Left lung (tissue), 10 donors: ENCODE measurements around the gene DSTN. TPM values are rescaled to one million over a fixed set of nuclear protein-coding genes. Genes with fewer than 3 reads are reported as not detected.

ENCODE experiments used
- ATAC-seq: fragments of 200-7000 bp; cut with Tn5 transposase; one replicate; pipeline ENCODE4 v1.9.1; 2020; ENCODE audit warnings: moderate library complexity
- DNase-seq, 4 donors: peaks; one replicate each; pipeline ENCODE4 v3.0.0-alpha.2; 2013 to 2020
- H3K27ac ChIP-seq, 2 donors: fragments of 200-600 bp; sonication (generic) in 1 of 2; one replicate each; pipeline versions ENCODE4 v1.5.0 to v1.8.0; 2020 to 2021
- H3K27me3 ChIP-seq, 2 donors: fragments of 200-600 bp; sonication (generic) in 1 of 2; one replicate each; pipeline versions ENCODE4 v1.5.0 to v1.8.0; 2020 to 2021
- H3K36me3 ChIP-seq, 2 donors: fragments of 200-600 bp; sonication (generic) in 1 of 2; one replicate each; pipeline versions ENCODE4 v1.5.0 to v1.8.0; 2020 to 2021
- H3K4me1 ChIP-seq, 2 donors: fragments of 200-600 bp; one replicate each; pipeline ENCODE4 v1.8.0; 2021
- H3K4me3 ChIP-seq, 2 donors: fragments of 200-600 bp; sonication (generic) in 1 of 2; one replicate each; pipeline versions ENCODE4 v1.5.0 to v1.8.0; 2020 to 2021; ENCODE audit warnings: mild to moderate bottlenecking in 1 of 2
- H3K9me3 ChIP-seq, 2 donors: fragments of 200-600 bp; sonication (generic) in 1 of 2; one replicate each; pipeline versions ENCODE4 v1.5.0 to v1.8.0; 2020 to 2021
- intact Hi-C, 2 donors: fragments of 100-400 bp; cut with DNase I; formaldehyde crosslinking; loops; one replicate each; pipeline versions ENCODE4 v1.11.2 to v1.14.2; 2022
- polyA plus RNA-seq, 6 donors: library from polyadenylated mRNA; unstranded; fragments of 120-200 nt; gene quantifications; one replicate each; pipeline ENCODE4 v1.2.1, GENCODE V29; 2013; ENCODE audit not compliant: insufficient read length in 6 of 6
- total RNA-seq, 2 donors: library from RNA; stranded (reverse); fragmentation: NEBNext Ultra II Directional; extraction: Animal tissue kit (Norgen Biotek cat#: 25700); gene quantifications; one replicate each; pipeline ENCODE4 v1.2.1, GENCODE V29; 2021
- TF ChIP-seq, protein P1 (sequence below), 2 donors: fragments of 200-600 bp; sonication (generic) in 1 of 2; IDR thresholded peaks; one replicate each; pipeline versions ENCODE4 v1.5.0 to v1.8.0; 2021; ENCODE audit warnings: antibody characterized with exemption in 2 of 2
- donor health status: DM: no; HTN: yes; CAD: no.
- donor health status: DM: no; HTN: no; CAD: no.

The DSTN gene
- total and polyA plus RNA-seq, 8 donors, result 340 to 551 (median 366) TPM

DNA sequence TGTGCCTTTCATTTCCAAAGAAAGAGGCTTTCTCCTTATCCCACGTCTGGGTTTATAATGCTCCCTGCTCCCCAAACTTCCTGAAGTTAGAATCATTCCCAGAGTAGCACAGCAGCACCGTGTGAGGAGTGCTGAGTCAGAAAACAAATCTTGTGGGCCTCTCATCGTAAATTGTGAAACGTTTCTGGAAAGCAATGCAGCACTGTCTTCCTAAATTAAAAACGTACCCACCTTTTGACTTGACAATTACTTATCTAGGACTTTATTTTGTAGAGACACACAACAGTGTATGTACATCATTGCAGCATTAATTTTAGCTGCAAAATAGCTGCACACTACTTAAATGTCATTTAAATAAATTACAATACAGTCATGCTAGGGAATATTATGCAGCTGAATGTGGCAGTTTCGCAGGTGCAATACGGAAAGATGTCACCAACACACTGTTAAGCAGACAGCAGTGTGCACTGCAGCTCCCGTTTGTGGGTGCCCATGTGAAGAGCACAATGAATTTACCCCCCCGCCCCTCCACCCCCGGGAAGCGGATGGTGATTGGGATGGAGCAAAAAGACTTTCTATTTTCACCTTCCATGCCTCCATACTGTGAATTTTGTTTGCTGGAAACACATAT is 81.4 kb downstream of the DSTN start:
- Histone ChIP-seq H3K9me3 (no peaks in the 10 kb centered on the region), H3K4me1 (peaks cover 41 to 61% of the 10 kb centered on the region in 2 donors), H3K36me3 (peaks cover 0 to 33% of the 10 kb centered on the region in 2 donors), H3K27me3 (no peaks in the 10 kb centered on the region), H3K4me3 (no peak overlapping the region), H3K27ac (peak overlapping the region in 1 of 2 donors; percentile 53)
- TF ChIP-seq, protein P1, sequence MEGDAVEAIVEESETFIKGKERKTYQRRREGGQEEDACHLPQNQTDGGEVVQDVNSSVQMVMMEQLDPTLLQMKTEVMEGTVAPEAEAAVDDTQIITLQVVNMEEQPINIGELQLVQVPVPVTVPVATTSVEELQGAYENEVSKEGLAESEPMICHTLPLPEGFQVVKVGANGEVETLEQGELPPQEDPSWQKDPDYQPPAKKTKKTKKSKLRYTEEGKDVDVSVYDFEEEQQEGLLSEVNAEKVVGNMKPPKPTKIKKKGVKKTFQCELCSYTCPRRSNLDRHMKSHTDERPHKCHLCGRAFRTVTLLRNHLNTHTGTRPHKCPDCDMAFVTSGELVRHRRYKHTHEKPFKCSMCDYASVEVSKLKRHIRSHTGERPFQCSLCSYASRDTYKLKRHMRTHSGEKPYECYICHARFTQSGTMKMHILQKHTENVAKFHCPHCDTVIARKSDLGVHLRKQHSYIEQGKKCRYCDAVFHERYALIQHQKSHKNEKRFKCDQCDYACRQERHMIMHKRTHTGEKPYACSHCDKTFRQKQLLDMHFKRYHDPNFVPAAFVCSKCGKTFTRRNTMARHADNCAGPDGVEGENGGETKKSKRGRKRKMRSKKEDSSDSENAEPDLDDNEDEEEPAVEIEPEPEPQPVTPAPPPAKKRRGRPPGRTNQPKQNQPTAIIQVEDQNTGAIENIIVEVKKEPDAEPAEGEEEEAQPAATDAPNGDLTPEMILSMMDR (IDR thresholded peaks at IDR 0.05), result no peak
- intact Hi-C loops, result loop anchor here in 1 of 2 donors (5.0 kb wide), 2 partner anchors 251 to 491 kb away; no protein-coding TSS in a partner anchor
- ATAC-seq (peak; percentile 48), DNase-seq (no peak)

DNA sequence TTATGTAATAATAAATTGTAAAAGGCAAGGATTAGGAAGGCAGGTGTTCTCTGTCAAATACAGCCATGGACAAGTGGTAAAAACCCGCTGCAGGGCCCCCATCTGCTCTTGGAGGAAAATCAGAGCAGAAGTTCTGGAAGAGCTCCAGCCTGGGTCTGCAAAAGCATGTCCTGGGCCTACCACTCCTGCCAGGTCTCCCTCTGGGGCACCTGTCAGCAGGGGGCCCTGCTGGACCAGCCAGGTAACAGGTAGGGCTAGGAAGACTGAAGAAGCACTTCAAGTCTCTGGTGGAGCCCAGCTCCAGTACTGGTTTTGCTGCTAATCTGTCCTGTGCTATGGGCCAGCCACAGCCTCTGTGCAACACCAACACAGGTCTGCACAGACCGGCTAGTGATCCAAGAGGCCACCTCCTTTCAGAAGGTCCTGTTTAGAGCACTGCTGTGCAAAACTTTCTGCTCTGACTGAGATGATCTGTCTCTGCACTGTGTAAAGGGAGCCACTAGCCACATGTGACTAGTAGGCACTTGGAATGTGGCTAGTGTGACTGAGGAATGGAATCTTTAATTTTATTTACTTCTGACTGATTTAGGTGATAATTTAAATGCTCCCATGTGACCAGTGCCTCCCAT is 82.0 kb downstream of the DSTN start:
- ATAC-seq, result peak; percentile 47
- Histone ChIP-seq H3K27me3 (no peaks in the 10 kb centered on the region), H3K27ac (peak overlapping the region in 1 of 2 donors; percentile 13), H3K4me3 (no peak overlapping the region), H3K36me3 (peaks cover 0 to 40% of the 10 kb centered on the region in 2 donors), H3K4me1 (peaks cover 41 to 55% of the 10 kb centered on the region in 2 donors), H3K9me3 (no peaks in the 10 kb centered on the region)
- TF ChIP-seq, protein P1 (IDR thresholded peaks at IDR 0.05), result no peak
- peak in 2 of 4 donors; percentile 34 to 56 for DNase-seq
- intact Hi-C loops, result loop anchor here in 1 of 2 donors (5.0 kb wide), 2 partner anchors 250 to 490 kb away; no protein-coding TSS in a partner anchor

- no peaks in the 10 kb centered on the region for H3K27me3 ChIP-seq
- peaks cover 41 to 55% of the 10 kb centered on the region in 2 donors for H3K4me1 ChIP-seq
- intact Hi-C loops, result loop anchor here in 1 of 2 donors (5.0 kb wide), 2 partner anchors 250 to 490 kb away; no protein-coding TSS in a partner anchor
- H3K9me3 ChIP-seq, result no peaks in the 10 kb centered on the region
- H3K4me3 ChIP-seq, result no peak overlapping the region
- no peak overlapping the region for H3K27ac ChIP-seq
- DNase-seq (peak in 1 of 4 donors; percentile 30), ATAC-seq (no peak)
- peaks cover 0 to 44% of the 10 kb centered on the region in 2 donors for H3K36me3 ChIP-seq
- TF ChIP-seq, protein P1 (IDR thresholded peaks at IDR 0.05), result no peak
Measured at GRCh38 chr20:17652411-17652810, 82.5 kb downstream of the DSTN start.

GRCh38 chr20:17653835-17654648 is 84.2 kb downstream of the DSTN start:
- Histone ChIP-seq H3K4me3 (no peak overlapping the region), H3K27me3 (no peaks in the 10 kb centered on the region), H3K27ac (no peak overlapping the region), H3K4me1 (peaks cover 30 to 40% of the 10 kb centered on the region in 2 donors), H3K36me3 (peaks cover 0 to 58% of the 10 kb centered on the region in 2 donors), H3K9me3 (peaks cover 0 to 4% of the 10 kb centered on the region in 2 donors)
- ATAC-seq (no peak), DNase-seq (no peak)
- intact Hi-C loops, result loop anchor here in 1 of 2 donors (5.0 kb wide), 2 partner anchors 248 to 488 kb away; no protein-coding TSS in a partner anchor
- TF ChIP-seq, protein P1 (IDR thresholded peaks at IDR 0.05), result no peak
